HTERT RPE-1 (cell line): Measurements from ENCODE around the gene OR2B2.

ENCODE experiments used
- in situ Hi-C: fragments of 300-500 bp; cut with MboI; formaldehyde crosslinking; loops from 4 replicates; pipeline ENCODE4 v1.14.3; 2020; ENCODE audit warnings: low sequenced_read_pairs

The OR2B2 gene

GRCh38 chr6:27893836-27894807 lies 18.1 kb downstream of the OR2B2 start:
- in situ Hi-C loops, result no loop called here

GRCh38 chr6:27893059-27893835 lies 18.9 kb downstream of the OR2B2 start:
- in situ Hi-C loops, result no loop called here

- in situ Hi-C loops, result no loop called here
Observed at GRCh38 chr6:27892649-27893058, 19.5 kb downstream of the OR2B2 start.

- in situ Hi-C loops, result no loop called here
Observed at GRCh38 chr6:27891320-27891875, 20.8 kb downstream of the OR2B2 start.

GRCh38 chr6:27890445-27891319 lies 21.5 kb downstream of the OR2B2 start:
- in situ Hi-C loops, result no loop called here

GRCh38 chr6:27889628-27890444 lies 22.4 kb downstream of the OR2B2 start:
- in situ Hi-C loops, result no loop called here

- in situ Hi-C loops, result no loop called here
Observed at GRCh38 chr6:27889275-27889627, 22.9 kb downstream of the OR2B2 start.

GRCh38 chr6:27888566-27888965 lies 23.6 kb downstream of the OR2B2 start:
- in situ Hi-C loops, result no loop called here

GRCh38 chr6:27886073-27886472 lies 26.1 kb downstream of the OR2B2 start:
- in situ Hi-C loops, result no loop called here

GRCh38 chr6:27883136-27883535 lies 29.1 kb downstream of the OR2B2 start:
- in situ Hi-C loops, result no loop called here

GRCh38 chr6:27882624-27883023 lies 29.6 kb downstream of the OR2B2 start:
- in situ Hi-C loops, result no loop called here

- in situ Hi-C loops, result no loop called here
Observed at GRCh38 chr6:27879837-27880236, 32.4 kb downstream of the OR2B2 start.

- in situ Hi-C loops, result no loop called here
Observed at GRCh38 chr6:27874016-27874415, 38.2 kb downstream of the OR2B2 start.

GRCh38 chr6:27873021-27873940 lies 38.9 kb downstream of the OR2B2 start:
- in situ Hi-C loops, result no loop called here

- in situ Hi-C loops, result no loop called here
Observed at GRCh38 chr6:27872642-27873020, 39.6 kb downstream of the OR2B2 start.

GRCh38 chr6:27871924-27872638 lies 40.1 kb downstream of the OR2B2 start:
- in situ Hi-C loops, result no loop called here

- in situ Hi-C loops, result no loop called here
Observed at GRCh38 chr6:27870291-27870870, 41.8 kb downstream of the OR2B2 start.

- in situ Hi-C loops, result no loop called here
Observed at GRCh38 chr6:27868311-27868710, 43.9 kb downstream of the OR2B2 start.
